Brain microvascular endothelial cell (primary cell): ENCODE measurements around the gene PTH2R.
"Not testable (repeated sequence)": the region's sequence is repeated elsewhere in the genome, so short reads cannot be mapped to it uniquely, and the experiment has no call there.

Experiments
- DNase-seq: peaks from one replicate; pipeline ENCODE4 v3.0.0-alpha.2; 2020
- H3K27ac ChIP-seq: fragments of 250-450 bp; sonication (Bioruptor Pico); 2 replicates; pipeline ENCODE4 v1.5.1; 2020; ENCODE audit warnings: mild to moderate bottlenecking, moderate library complexity
- H3K27me3 ChIP-seq: fragments of 250-450 bp; sonication (Bioruptor Pico); replicated peaks from 2 replicates; pipeline ENCODE4 v1.5.1; 2020; ENCODE audit warnings: mild to moderate bottlenecking
- H3K36me3 ChIP-seq: fragments of 250-450 bp; sonication (Bioruptor Pico); replicated peaks from 2 replicates; pipeline ENCODE4 v1.5.1; 2020; ENCODE audit warnings: mild to moderate bottlenecking
- H3K4me3 ChIP-seq: 2 replicates; pipeline ENCODE4 v1.5.1; 2011; ENCODE audit warnings: low read depth, mild to moderate bottlenecking, control low read depth, low read length, moderate library complexity
- CTCF ChIP-seq: IDR thresholded peaks from 2 replicates; pipeline ENCODE4 v1.5.1; 2011; ENCODE audit warnings: low read depth, mild to moderate bottlenecking, moderate library complexity, low read length, control low read depth, inconsistent platforms; ENCODE audit errors: missing control alignments
- in situ Hi-C: cut with HindIII; loops from 2 replicates; pipeline ENCODE4 v1.10.0; 2017; ENCODE audit warnings: low sequenced_read_pairs, low pct_ligation_motif_present

PTH2R gene

GRCh38 chr2:208464205-208464604 is 57.6 kb downstream of the PTH2R start:
- in situ Hi-C loops, result no loop called here
- H3K27me3 ChIP-seq, result no peaks in the 10 kb centered on the region

GRCh38 chr2:208466151-208466919 is 59.7 kb downstream of the PTH2R start:
- H3K36me3 ChIP-seq, result no peaks in the 10 kb centered on the region
- H3K4me3 ChIP-seq, result no peak overlapping the region
- in situ Hi-C loops, result no loop called here
- peak; percentile 61 for TF ChIP-seq CTCF
- no peaks in the 10 kb centered on the region for H3K27me3 ChIP-seq
- DNase-seq, result peak; percentile 6
- H3K27ac ChIP-seq, result no peak overlapping the region

More at GRCh38 chr2:208464205-208464604, 57.6 kb downstream of the PTH2R start:
- no peak overlapping the region for H3K27ac ChIP-seq
- DNase-seq, result no peak
- H3K4me3 ChIP-seq, result no peak overlapping the region
- TF ChIP-seq CTCF, result no peak
- H3K36me3 ChIP-seq, result no peaks in the 10 kb centered on the region

- in situ Hi-C loops, result no loop called here
Observed at GRCh38 chr2:208466920-208467298, 60.3 kb downstream of the PTH2R start.

GRCh38 chr2:208467564-208467963 is 61.0 kb downstream of the PTH2R start:
- no peak for DNase-seq
- H3K27ac ChIP-seq, result no peak overlapping the region
- in situ Hi-C loops, result no loop called here
- no peaks in the 10 kb centered on the region for H3K36me3 ChIP-seq
- H3K27me3 ChIP-seq, result no peaks in the 10 kb centered on the region
- no peak overlapping the region for H3K4me3 ChIP-seq
- TF ChIP-seq CTCF, result no peak

More at GRCh38 chr2:208466920-208467298, 60.3 kb downstream of the PTH2R start:
- Histone ChIP-seq H3K4me3 (no peak overlapping the region), H3K27ac (no peak overlapping the region), H3K27me3 (no peaks in the 10 kb centered on the region), H3K36me3 (no peaks in the 10 kb centered on the region)
- no peak for TF ChIP-seq CTCF
- DNase-seq, result peak; percentile 2

GRCh38 chr2:208477741-208478140 is 71.1 kb downstream of the PTH2R start:
- no peak for TF ChIP-seq CTCF
- no peak for DNase-seq
- in situ Hi-C loops, result no loop called here

GRCh38 chr2:208479342-208479741 is 72.8 kb downstream of the PTH2R start:
- no peak overlapping the region for H3K27ac ChIP-seq
- no peak for TF ChIP-seq CTCF
- no peaks in the 10 kb centered on the region for H3K27me3 ChIP-seq
- no peak for DNase-seq
- no peaks in the 10 kb centered on the region for H3K36me3 ChIP-seq
- H3K4me3 ChIP-seq, result no peak overlapping the region
- in situ Hi-C loops, result no loop called here

More at GRCh38 chr2:208477741-208478140, 71.1 kb downstream of the PTH2R start:
- Histone ChIP-seq H3K36me3 (no peaks in the 10 kb centered on the region), H3K27ac (no peak overlapping the region), H3K4me3 (no peak overlapping the region), H3K27me3 (no peaks in the 10 kb centered on the region)

GRCh38 chr2:208481945-208482344 is 75.4 kb downstream of the PTH2R start:
- H3K27ac ChIP-seq, H3K27me3 ChIP-seq, H3K4me3 ChIP-seq, in situ Hi-C loops, DNase-seq, H3K36me3 ChIP-seq: not testable (repeated sequence)

- H3K27me3 ChIP-seq, DNase-seq, in situ Hi-C loops, H3K27ac ChIP-seq, H3K36me3 ChIP-seq, H3K4me3 ChIP-seq: not testable (repeated sequence)
Observed at GRCh38 chr2:208482453-208483015, 75.9 kb downstream of the PTH2R start.
